PFSK-1 (cell line): ENCODE data around the gene TBX3.

Experiments used
- POLR2AphosphoS5 ChIP-seq: IDR thresholded peaks from 2 replicates; pipeline ENCODE4 v1.6.1; 2012; ENCODE audit warnings: low read depth, mild to moderate bottlenecking, control low read depth, low read length, moderate library complexity
- REST ChIP-seq, 2 experiments: IDR thresholded peaks; 2 replicates each; pipeline versions ENCODE4 v1.6.1 to v1.8.0; 2011 to 2012; ENCODE audit warnings: low read depth in 2 of 2, low read length in 2 of 2, control low read depth in 1 of 2, inconsistent platforms in 1 of 2, mild to moderate bottlenecking in 1 of 2, moderate library complexity in 1 of 2; ENCODE audit not compliant: insufficient read depth in 1 of 2
- SIN3A ChIP-seq: IDR thresholded peaks from 2 replicates; pipeline ENCODE4 v1.6.1; 2012; ENCODE audit warnings: mild to moderate bottlenecking, low read length, moderate library complexity, borderline replicate concordance; ENCODE audit not compliant: insufficient read depth
- TAF1 ChIP-seq: IDR thresholded peaks from 2 replicates; pipeline ENCODE4 v1.6.1; 2012; ENCODE audit warnings: low read length, control low read depth, borderline replicate concordance; ENCODE audit not compliant: insufficient read depth

- TF ChIP-seq REST (IDR thresholded peaks at IDR 0.05; ENCODE audit: insufficient read depth in 1 of 2, low read depth in 2 of 2, low read length in 2 of 2) = no peak
- no peak for TF ChIP-seq TAF1
- TF ChIP-seq POLR2AphosphoS5 = no peak
- TF ChIP-seq SIN3A = no peak
Observed at GRCh38 chr12:114695305-114695592, 11.3 kb upstream of the TBX3 start.
